Fibroblast of peridontal ligament (primary cell): ENCODE measurements around the gene BEST3.
"Not testable (repeated sequence)": the region's sequence is repeated elsewhere in the genome, so short reads cannot be mapped to it uniquely, and the experiment has no call there.

Source experiments
- DNase-seq: peaks from one replicate; pipeline ENCODE4 v3.0.0-alpha.2; 2010; ENCODE audit errors: extremely low read depth

Gene BEST3

DNA sequence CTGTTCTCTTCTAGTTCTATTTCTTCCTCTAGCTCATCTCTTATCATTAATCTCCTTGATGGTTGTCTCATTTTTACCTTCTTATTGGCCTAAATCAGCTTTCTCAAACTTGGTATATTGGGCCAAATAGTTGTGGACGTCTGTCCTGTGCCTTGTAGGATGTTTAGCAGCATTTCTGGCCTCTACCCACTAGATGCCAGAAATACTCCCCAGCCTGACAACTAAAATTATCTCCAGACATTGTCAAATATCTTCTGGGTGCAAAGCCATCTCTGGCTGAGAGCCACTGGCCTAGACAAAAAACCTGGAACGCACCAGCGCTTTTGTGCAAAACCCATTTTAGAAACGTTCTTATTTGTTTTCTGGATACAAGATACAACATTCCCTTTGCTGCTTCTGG, 49.6 kb downstream of the BEST3 start:
- peak; percentile 9 for DNase-seq

DNA sequence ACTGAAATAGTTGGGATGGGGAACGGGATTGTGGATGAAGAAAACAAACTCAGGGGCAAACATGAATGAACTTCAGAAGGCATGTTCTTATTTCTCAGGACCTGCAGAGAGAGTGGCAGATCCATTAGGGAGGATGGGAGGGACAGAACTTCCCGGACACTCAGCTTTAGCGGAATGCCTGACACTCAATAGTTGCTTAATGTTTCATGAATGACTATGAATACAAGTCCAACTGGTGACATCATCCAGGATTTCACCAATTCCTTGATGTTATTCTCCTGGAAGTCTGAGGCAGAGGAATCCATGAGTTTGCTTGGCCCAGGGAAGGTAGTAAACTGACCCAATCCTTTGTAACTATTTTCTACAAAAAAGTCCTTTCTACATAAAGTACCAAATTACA, 50.6 kb downstream of the BEST3 start:
- peak; percentile 89 for DNase-seq

DNA sequence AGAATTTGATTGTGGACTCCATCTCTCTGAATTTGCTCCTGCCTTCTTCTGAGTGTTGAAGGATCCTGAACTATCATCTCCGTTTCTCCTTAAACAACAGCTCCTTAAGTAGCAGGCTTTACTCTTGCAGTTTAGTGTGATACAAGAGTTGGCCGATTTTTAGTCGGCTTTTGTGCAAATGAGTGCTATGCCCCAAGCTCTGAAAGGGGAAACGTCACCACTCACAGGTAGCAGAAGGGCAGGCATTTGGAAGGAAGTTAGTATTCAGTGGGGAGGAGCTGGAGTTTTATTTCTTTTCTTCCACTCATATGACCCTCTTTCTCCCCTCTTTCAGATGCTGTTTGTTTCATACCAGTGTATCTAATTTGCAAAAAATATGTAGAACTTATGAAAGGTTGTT, 51.9 kb downstream of the BEST3 start:
- no peak for DNase-seq

GRCh38 chr12:69645031-69645430, 54.1 kb downstream of the BEST3 start:
- DNase-seq = peak; percentile 68

GRCh38 chr12:69644511-69644910, 54.6 kb downstream of the BEST3 start:
- DNase-seq = peak; percentile 62

GRCh38 chr12:69642531-69642930, 56.6 kb downstream of the BEST3 start:
- DNase-seq = no peak

DNA sequence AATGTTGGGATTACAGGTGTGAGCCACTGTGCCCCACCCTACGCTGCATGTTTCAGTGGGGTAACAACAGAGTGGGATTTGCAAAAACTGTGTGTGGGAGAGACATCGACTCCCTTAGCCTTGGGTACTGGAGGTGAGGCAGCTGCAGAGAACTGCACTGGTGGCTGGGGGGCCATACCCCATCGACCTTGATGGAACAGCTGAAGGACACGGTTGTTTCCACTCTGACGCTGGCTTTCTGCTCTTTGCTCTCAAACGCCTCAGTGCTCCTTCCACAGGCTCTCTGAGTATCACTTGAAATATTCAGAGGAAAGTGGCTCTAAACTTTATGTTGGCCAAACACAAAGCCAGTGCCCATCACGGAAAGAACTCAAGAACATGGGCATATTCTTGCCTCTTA, 57.6 kb downstream of the BEST3 start:
- DNase-seq = no peak

DNA sequence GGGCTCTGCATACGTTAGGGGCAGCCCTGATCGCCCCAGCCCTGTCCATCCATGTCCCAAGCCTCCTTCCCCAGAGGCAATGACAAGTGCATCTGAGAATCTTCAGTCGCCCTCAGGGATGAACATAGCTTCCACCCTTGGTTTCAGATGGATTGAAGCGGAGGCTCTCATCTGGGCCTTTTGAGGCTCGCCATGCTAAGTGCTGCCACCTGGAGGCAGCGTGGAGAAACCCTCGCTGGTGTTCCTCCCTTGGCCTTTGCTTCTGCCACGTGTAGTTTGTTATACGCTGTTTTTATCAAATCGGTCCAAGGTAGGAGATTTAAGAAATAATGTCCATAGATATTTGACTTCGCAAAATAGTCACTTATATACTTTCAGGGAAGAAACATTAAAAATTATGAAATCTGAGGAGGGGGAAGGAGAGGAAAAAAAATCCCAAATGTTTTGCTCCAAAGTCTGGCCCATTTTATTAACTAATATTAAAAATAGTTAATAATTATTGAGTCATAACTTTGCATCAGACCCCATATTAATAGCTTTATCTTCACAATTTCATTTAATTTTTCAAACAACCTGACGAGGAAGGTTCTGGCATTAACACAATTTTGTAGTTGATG, 59.6 kb downstream of the BEST3 start:
- DNase-seq = peak; percentile 70

DNA sequence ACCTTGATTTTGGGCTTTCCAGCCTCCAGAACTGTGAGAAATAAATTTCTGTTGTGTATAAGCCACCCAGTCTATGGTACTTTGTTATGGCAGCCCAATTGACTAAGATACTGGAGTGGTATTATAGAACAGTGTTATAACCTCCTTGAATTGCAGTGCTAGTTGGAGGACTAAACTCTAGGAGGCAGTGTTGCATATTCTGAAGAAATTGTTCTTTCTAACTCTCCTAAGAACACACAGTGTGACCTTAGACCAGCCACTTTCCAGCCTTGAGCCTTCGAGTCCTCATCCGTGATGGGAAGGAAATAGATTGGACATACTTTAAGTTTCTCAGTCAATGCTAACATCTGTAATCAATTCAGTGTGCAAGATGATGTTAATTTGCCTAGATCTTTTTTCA, 66.0 kb downstream of the BEST3 start:
- no peak for DNase-seq

- DNase-seq = no peak
These were observed 68.9 kb downstream of the BEST3 start for GRCh38 chr12:69630191-69630590.

- DNase-seq = no peak
These were observed 71.6 kb downstream of the BEST3 start for GRCh38 chr12:69627501-69627900.

DNA sequence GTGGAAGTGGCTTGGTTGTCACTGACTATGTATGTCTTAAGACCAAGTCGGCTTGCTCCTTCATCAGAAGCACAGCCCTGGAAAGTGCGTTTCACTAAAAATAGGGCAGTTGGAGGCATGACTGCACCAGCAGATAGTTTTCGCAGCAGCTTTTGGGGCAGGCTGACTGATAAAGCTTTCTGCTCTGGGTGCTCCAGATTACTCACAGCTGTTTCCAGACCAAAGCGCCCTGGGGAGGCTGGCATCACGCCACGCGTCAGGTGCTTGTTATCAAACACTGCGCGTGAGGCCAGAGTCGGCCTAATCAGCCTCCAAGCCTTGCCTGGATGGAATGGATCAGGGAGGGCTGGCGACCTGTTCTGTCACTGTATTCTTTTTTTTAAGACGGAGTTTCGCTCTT, 75.1 kb downstream of the BEST3 start:
- DNase-seq = no peak

DNA sequence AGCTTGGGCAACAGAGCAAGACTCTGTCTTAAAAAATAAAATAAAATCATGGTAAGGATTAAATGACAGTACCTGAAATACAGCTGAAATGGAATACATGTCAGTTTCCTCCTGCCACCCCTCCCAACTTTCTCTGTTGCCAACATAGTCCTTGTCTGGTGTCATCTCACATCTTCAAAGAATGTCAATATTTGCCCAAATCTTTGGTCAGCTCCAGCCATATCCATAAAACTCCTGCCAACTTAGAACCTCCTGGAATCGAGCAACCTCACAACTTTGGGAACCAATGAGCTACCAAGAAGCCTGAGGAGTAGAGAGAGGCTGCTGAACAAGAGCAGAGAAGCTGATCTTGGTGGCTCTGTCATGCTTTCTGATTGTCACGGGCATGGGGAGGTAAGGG, 77.6 kb downstream of the BEST3 start:
- no peak for DNase-seq

DNA sequence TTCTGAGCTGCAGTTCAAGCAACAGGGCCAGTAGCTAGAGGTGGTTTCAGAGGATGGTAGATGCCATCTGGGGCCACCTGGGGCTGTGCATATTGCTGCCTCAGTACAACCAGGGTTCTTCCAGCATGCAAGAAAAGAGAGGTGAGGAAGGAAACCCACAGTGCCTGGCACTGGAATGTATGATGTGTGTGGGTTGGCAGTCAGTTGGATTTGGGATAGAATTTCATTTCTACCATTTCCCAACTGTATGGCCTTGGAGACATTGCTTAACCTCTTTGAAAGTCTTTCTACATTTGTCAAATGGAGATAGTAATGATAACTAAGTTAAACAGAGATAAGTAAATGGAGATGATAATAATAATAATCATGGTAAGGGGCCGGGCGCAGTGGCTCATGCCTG, 78.2 kb downstream of the BEST3 start:
- DNase-seq = peak; percentile 32

- DNase-seq = no peak
These were observed 79.0 kb downstream of the BEST3 start for GRCh38 chr12:69620077-69620476.

DNA sequence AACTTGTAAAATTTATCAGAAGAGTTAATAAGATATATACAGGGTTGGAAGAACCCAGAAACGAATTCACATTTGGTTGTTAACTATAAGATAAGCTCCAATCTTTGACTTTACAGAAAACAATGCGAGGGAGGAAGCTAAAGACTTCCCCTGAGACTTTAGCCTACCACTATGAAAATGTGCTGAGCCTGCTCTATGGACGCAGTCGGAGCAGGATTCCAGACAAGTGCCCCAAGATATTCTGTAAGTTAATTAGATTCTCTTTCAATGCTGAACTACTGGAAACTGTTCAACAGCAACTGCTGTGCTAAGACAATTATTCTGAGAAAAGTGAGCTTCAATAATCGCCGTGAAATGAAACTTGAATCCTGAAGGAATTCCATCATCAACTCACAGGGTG, 80.1 kb downstream of the BEST3 start:
- peak; percentile 16 for DNase-seq

GRCh38 chr12:69616025-69616424, 83.1 kb downstream of the BEST3 start:
- no peak for DNase-seq

- DNase-seq = no peak
These were observed 85.8 kb downstream of the BEST3 start for GRCh38 chr12:69613351-69613750.

DNA sequence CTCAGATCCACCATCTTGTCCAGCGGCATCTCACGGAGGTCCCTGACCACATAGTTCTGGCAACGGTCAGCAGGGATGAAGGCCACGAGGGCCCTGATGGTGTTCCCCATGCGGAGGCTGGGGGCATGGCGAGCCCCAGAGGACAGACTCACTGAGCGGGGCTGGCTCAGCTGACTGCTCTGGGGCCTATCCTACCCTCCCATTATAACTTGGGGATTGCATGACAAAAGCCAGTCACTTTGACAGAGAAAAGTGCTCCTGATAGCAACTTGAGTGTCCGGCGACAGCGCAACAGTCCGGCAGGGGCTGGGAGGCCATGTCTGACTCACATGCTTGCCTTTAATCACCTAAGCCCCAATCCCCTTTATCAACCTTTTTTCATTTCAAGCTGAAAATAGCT, 88.4 kb downstream of the BEST3 start, which contains the start of gene LRRC10:
LRRC10 (minus strand) TSS at position 179 of the 400 bp plus-strand sequence; CDS start at position 110, 69 bp downstream.
- no peak for DNase-seq

DNA sequence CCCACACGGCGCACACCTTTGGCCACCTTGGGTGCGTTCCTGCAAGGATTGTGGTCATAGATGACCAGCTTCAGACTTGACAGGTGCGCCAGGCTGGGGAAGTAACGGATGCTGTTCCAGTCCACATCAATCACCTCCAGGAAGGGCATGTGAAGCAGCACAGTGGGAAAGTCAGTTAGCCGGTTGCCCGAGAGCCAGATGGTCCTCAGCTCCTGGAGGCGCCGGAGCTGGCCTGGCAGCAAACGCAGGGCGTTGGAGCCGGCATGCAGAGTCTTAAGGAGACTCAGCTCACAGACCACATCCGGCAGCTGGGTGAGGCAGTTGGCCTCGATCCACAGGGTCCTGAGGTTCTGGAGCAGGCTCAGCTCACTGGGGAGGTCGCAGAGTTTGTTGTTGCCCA, 89.0 kb downstream of the BEST3 start:
- no peak for DNase-seq

GRCh38 chr12:69608114-69608513, 91.0 kb downstream of the BEST3 start:
- DNase-seq = peak; percentile 4

- not testable (repeated sequence) for DNase-seq
These were observed 94.8 kb downstream of the BEST3 start for GRCh38 chr12:69604275-69604674.
